Activated CD4-positive, CD25-positive, alpha-beta regulatory T cell (primary cell): ENCODE data around the gene ABCG1.
A peak's percentile ranks its signal among the peaks of the same experiment; 100 is the strongest.

ENCODE experiments used
- DNase-seq, 4 experiments: peaks; one replicate each; lab custom pipeline; 2025; lab: John Stamatoyannopoulos, UW

Gene ABCG1

GRCh38 chr21:42306366-42307035, 87.6 kb downstream of the ABCG1 start:
- no peak for DNase-seq

DNA sequence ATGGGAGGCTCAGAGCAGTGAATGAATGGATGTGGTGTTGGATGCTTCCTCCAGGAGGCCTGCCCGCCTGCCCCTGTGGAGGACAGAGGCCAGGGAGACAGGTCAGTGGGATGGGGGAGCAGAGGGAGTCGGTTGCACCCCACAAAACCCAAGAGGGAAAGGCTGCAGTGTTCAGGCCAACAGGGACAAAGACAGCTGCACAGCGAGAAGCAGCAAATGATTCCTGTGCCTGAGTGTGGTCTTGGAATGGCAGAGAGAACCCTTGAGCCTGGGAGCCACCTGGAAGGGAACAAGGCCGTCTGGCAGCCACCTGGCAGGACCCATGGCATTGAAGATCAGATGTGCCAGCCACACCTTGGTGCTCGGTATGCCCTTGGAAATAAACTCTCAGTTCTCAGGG, 88.2 kb downstream of the ABCG1 start:
- DNase-seq, result no peak

GRCh38 chr21:42308161-42308913, 89.4 kb downstream of the ABCG1 start:
- no peak for DNase-seq

DNA sequence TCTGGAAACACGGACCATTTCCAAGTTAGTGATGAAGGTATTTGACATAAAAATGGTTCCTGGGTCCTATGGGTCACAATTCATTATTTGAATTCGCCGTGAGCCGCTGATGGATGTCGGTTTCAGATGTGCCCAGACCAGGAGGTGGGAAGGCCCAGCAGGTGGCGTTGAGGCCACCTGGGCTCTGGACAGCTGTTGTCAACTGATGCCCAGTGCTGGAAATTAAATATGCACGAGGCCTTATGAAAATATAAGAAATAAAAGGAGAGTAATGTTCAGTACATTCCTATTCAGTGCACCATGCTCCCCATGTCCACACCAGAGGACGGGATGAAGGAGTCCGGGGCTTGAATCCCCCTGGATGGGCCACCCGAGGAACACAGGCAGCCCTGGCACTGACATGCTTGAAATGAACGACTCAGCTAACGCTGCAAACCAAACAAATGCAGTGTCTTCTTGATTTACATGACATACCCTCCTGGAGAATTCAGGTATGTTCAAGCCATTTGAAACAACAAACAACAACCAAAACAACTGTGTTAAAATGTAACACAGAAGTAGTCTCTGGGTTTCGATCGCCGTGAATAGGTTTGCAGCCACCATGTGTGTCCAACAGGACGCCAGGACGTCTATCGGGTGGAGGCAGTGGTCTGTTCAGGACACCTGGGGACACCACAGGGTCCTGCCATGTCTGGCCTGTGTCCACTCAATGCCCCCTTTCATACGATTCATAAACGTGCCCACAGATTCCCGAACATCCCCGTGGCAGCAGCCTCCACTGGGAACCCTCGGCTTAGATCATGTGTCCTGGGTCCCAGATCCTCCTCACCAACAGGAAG, 90.2 kb downstream of the ABCG1 start:
- no peak for DNase-seq

DNA sequence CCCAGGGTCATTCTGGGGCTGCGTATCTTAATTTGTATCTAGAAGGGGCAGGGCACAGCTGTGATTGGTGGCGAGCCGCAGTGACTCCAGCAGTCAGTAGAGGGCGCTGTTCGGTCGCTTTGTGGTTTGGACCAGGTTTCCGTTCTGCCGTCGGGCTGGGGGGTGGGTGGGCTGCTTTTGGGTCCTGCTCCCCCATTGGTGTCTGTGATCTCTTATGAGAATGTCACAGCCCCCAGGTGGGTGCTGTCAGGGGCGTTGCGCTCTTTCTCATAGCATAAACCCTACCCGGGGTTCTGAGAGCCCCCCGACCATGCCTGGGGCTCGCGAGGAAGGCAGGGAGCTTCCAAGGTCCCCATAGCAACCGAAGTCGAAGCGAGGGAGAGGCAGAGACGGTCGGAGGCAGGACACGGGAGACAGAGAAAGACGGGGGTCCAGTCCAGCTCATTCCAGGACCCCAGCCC, 90.8 kb downstream of the ABCG1 start:
- DNase-seq, result peak; percentile 48 to 59 (median 54)

DNA sequence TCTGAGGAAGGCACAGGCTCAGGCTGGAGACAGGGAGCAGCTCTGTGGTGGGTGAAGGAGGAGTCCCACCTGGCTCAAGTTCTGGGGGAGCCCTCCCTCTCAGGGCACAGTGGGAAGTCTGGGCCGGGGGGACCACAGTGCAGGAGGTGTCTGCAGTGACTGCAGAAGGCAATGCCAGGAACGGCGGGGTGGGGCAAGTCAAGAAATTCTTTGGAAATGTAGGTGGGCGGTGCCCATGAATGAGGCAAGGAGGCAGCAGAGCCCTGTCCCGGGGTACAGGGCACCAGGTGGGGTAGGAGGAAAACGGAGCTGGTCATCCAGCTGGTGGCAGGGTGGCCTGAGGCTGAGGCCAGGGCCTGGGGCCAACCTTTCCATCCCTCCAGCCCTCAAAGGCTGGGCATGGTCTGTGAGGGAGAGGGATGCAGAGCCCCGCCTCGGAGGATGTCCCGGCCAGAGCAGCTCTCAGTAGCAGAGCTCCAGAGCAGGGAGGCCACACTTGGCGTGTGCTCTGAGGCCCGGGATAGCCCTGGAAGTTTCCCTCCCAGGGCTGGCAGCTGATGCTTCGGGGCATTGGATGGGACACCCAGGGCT, 91.6 kb downstream of the ABCG1 start:
- no peak for DNase-seq

- no peak for DNase-seq
Observed at GRCh38 chr21:42311160-42311559, 92.2 kb downstream of the ABCG1 start.

DNA sequence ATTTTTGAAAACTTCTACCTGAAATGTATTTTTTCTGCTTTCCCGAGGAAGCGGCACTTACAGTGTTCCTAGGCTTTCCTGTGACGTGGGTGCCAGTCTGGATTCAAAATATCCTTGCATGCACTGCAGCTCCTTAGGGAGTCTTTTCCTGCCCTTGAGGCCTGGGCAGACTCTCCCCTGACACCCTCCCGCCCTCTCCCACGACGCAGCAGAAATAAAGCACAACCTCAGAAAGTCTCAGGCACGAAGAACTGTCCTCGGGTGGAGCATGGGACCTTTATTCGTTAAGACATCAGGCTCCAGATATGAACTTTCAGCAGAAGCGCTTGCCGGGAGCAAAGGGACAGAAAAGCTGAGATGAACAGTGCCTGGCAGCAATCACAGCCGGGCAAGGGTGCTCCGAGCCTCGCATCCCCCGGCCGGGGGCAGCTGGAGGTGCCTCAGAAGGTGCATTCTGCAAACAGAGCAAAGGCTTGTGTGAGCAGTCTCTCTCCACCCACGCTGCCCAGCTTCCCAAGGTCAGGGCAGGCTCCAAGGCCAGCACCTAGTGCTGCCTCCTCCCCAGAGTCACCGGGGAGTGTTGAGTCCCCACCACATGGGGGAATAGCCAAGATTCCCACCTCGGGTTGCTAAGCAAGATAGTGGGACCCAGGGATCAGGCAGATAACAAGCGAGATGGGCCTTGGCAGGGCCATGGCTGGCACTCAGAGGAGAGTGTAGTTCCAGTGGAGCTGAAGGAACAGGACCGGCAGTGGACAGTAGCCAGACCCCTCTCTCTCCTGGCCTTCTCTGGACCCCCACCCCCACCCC, 93.1 kb downstream of the ABCG1 start:
- no peak for DNase-seq

GRCh38 chr21:42312626-42313104, 93.7 kb downstream of the ABCG1 start:
- no peak for DNase-seq

DNA sequence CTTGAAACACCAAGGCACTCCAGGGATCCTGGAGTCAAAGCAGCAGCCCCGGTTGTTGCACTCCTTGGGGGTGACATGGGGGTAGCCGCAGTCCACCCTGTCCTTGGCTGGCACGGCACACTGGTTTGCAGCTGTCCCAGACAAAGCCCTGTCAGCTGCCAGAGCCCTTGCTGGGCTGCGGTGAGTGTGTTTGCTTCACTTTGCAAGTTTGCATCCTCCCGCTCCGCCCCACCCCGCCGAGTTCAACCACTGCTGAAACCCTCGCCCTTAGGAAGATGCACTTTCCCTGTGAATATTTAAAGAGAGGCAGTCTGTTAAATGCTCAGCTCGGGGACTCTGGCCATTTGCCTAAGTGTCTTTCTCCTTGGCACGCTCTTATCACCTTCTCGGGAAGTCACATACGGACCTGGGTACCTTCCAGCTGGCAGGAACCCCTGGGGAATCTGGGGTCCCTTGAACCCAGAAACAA, 94.6 kb downstream of the ABCG1 start:
- no peak for DNase-seq

DNA sequence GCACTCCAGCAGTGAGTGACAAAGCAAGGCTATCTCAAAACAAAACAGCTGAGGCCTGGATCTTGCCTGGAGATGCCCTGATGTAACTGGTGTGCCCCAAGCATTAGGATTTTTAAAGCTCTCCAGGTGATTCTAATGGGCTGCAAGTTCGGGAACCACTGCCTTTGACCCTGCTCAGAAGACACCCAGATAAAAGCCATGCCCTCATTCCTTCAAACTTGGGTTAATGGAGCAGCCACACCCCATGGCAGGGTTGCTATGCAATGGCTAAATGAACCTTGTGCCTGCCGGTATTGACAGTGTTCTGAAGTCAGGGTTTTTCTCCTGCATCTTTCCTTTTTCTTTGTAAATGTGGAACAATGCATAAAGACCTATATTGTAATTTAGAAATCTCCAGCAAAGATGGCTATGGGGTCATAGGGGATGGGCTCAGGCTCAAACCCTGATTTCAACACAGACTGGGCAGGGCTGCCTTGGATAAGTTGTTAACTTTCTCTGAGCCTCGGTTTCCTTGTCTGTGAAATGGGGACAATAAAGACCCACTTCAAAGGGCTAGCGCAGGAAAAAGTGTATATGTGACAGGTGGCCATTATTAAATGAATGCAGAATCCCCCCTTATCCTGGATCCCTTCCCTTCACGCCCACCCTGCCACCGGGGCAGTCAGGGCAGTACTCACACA, 95.8 kb downstream of the ABCG1 start:
- DNase-seq, result no peak

DNA sequence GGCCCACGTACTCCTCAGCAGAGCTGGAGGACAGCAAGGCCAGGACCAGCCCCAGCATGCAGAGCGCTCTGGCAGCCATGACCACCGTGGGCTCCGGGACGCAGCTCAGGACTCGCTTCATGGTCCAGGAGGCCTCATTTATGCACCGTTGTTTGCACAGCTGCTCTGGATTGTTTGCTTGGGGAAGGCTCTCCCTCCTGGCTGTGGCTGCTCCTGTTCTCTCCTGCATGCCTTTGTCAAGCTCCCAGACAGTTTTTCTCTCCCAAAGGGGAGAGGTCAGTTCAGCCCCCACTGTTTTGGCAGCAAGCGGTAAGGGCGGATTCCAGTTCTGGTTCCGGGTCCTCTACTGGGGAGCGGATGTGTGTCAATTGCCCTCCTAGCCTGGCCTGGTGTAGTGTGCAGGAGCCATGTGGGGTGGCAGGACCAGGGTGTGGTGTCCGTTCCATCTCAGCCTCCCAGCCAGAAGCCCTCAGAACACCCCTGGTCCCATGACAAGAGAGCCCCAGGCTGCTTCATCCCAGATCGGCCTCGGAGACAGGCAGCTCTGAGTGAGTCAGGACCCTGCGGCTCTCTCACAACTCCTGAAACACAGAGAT, 96.5 kb downstream of the ABCG1 start, which contains the start of gene TFF3:
TFF3 (minus strand) TSS at position 114 of the 596 bp plus-strand sequence; CDS start at position 79, 35 bp downstream.
- DNase-seq, result no peak

DNA sequence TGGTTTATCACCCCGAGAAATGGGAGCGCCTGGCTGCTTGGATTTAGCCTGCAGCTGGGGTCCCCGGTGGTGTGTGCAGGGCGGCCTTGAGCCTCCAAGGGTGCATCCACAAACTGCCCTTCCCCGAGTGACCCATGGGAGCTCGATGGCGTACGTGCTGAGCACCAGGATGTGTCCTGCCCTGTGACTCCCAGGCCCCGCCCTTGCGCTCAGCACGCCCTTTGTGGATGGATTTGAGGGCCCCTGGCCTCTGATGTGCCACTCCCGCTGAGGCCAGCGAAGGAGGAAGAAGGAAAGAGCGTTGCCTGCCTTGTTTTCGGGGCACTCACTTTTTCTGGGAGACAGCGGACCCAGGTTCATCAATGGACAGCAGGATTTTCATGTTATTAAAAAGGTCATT, 98.0 kb downstream of the ABCG1 start:
- no peak for DNase-seq

DNA sequence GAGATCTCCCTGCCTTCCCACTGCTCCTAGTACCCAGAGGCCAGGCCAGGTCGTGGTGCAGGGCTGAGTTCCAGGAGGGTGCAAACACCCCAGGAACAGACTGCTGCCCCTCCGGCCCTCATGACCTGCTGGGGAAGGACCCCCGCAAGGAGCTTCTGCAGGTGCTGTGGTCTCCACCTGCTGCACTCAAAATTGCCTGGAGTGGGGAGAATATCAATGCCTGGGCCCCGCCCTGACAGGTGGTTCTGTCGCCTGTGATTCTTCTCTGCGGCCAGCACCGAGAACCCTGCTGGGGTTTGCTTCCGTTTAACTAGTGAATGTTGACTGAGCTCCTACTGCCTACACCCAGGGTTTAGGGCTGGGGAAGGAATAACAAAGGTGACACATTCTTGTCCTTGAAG, 98.4 kb downstream of the ABCG1 start:
- no peak for DNase-seq

DNA sequence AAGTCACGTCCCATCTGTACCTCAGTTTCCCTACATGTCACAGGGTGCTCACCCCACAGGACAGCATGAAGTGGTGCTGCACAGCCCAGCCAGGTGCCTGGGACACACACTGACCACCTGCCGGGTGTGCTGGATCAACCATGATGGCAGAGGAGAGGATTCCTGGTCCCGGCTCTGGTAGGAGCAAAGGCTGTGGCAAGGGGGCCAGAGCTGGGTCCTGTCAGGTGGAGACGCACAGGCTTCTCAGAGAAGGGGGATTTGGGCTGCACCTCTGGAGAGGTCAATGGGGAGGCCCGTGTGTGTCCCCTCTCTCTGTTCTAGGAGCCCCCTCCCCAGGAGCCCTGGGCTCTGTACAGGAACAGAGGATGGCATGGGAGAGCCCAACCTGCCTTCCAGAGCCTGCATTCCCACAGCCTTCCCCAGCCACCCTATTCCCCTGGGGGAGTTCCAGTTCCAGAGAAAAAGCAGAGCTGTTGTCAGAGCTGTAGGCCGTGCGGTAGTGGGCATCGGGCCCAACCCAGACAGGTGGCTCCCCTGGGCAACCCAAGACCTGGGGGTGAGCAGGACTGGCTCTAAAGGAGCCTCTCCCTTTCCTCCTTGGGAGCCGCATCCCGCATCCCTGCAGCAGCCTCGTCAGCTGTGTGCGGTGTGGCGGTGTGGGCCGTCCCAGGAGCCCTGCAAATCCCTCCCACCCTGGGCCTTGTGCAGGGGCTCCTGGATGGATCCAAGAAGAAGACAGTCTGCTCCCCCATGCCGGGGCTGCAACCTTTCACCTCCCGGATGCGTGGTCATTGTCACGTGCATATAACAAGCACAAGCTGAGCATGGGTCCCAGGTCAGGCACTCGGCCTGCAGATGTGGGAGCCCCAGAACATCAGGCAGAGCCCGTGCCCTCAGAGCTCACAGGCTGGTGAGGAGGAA, 99.1 kb downstream of the ABCG1 start:
- no peak for DNase-seq

- no peak for DNase-seq
Observed at GRCh38 chr21:42319376-42319775, 100.4 kb downstream of the ABCG1 start.

DNA sequence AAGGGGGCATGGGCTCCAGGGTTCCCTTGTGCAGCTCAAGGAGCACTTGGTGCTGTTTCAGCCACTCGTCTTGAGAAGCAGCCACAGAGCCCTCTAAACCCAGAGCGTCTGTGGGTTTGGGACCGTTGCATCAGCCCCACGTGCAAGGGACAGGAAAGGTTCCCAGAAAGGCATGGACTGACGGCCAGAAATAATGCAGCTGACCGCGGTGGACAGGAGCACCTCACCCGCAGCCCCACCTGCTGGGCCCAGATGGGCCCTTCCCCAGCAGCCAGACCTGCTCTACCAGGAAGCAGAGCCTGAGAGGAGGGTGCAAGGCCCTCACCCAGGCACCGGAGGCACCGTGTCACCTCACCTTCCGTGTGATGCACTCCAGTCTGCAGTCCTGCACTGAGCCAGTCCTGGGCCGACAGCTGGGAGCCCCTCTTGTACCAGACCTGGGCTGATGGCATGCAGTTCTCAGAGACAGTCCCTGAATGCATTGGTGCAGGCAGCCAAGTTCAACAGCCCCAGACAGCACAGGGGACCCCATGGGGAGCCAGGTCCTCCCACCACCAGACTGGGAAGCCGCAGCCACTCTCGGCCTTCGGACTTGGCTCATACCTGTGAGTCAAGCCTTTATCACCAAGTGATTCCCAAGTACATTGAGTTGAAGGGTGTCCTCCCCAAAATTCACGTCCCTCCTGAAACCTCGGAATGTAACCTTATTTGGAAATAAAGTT, 101.1 kb downstream of the ABCG1 start:
- DNase-seq, result no peak

DNA sequence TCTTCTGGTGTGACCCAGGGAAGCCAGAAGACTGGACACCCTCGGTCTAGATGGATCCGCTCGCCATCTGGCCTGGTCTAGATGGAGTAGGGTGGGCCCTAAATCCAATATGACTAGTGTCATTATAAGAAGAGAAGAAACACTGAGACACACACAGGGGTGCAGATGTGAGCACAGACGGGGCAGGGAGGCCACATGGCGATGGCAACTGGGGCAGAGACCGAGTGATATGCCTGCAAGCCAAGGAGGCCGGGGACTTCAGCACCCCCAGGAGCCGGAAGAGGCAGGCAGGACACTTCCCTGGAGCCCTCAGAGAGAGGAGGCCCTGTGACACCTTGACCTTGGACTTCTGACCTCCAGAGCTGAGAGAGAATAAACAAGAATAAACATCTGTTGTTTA, 101.9 kb downstream of the ABCG1 start:
- no peak for DNase-seq
